GM12878 (cell line): ENCODE results near the gene ATXN7L1. TPM values are rescaled to one million over a fixed set of nuclear protein-coding genes. Genes with fewer than 3 reads are reported as not detected.

Experiments
- ATAC-seq: fragments of 200-7000 bp; cut with Tn5 transposase; 3 replicates; pipeline ENCODE4 v1.9.1; 2020; ENCODE audit warnings: mild to moderate bottlenecking, moderate library complexity
- BruUV-seq: library from RNA; stranded (reverse); fragments of 400-500 nt; replicated peaks from 2 replicates; lab custom pipeline; 2021; lab: Mats Ljungman, UMichigan
- CTCF ChIA-PET: fragments of 300-600 bp; sonication (Branson Sonifier 250); formaldehyde crosslinking; extraction: SDS; loops from one replicate; lab custom pipeline; 2021; ENCODE audit warnings: inconsistent platforms; lab: Yijun Ruan, JAX
- POLR2A ChIA-PET: fragments of 350-600 bp; formaldehyde crosslinking; extraction: SDS; loops from one replicate; lab custom pipeline; 2021; ENCODE audit warnings: inconsistent platforms; lab: Charles Lee
- RAD21 ChIA-PET: fragments of 300-600 bp; sonication (Branson Sonifier 250); formaldehyde crosslinking; loops from one replicate; lab custom pipeline; 2023; ENCODE audit warnings: antibody characterized with exemption; ENCODE audit not compliant: unreplicated experiment; lab: Charles Lee
- SMC1A ChIA-PET: fragments of 300-600 bp; sonication (Branson Sonifier 250); formaldehyde crosslinking; loops from one replicate; lab custom pipeline; 2023; ENCODE audit not compliant: unreplicated experiment, uncharacterized antibody; lab: Charles Lee
- DNase-seq: peaks from one replicate; pipeline ENCODE4 v3.0.0-alpha.2; 2011; ENCODE audit warnings: low read depth, low spot score
- FAIRE-seq: peaks from 3 replicates; lab custom pipeline; 2011; peaks lifted over from hg19 to GRCh38; lab: Jason Lieb, UNC
- H2AFZ ChIP-seq: 2 replicates; pipeline ENCODE4 v1.6.0; 2011; ENCODE audit warnings: low read depth, low read length, control low read depth; ENCODE audit not compliant: control insufficient read depth
- H3K27ac ChIP-seq: 2 replicates; pipeline ENCODE4 v1.5.1; 2011; ENCODE audit warnings: control low read depth; ENCODE audit not compliant: control insufficient read depth, insufficient read depth
- H3K27me3 ChIP-seq, 2 experiments: replicated peaks in 1 of 2; 2 replicates each; pipeline versions ENCODE4 v1.6.0 to v1.6.1; 2011; ENCODE audit warnings: low read length in 1 of 2; ENCODE audit not compliant: control insufficient read depth in 2 of 2, insufficient read depth in 2 of 2
- H3K36me3 ChIP-seq, 2 experiments: 2 replicates each; pipeline ENCODE4 v1.5.1; 2011; ENCODE audit warnings: low read length in 1 of 2; ENCODE audit not compliant: control insufficient read depth in 2 of 2, insufficient read depth in 2 of 2
- H3K4me1 ChIP-seq: 2 replicates; pipeline ENCODE4 v1.6.1; 2011; ENCODE audit warnings: mild to moderate bottlenecking, low read length, moderate library complexity, mixed read lengths; ENCODE audit not compliant: control insufficient read depth, insufficient read depth
- H3K4me2 ChIP-seq: 2 replicates; pipeline ENCODE4 v1.6.0; 2011; ENCODE audit warnings: control low read depth; ENCODE audit not compliant: control insufficient read depth, insufficient read depth
- H3K4me3 ChIP-seq: fragments of 200-600 bp; sonication (generic); 2 replicates; pipeline ENCODE4 v1.5.1; 2016
- H3K79me2 ChIP-seq: 2 replicates; pipeline ENCODE4 v1.6.0; 2011; ENCODE audit warnings: low read length; ENCODE audit not compliant: control insufficient read depth, insufficient read depth
- H3K9ac ChIP-seq: 2 replicates; pipeline ENCODE4 v1.8.0; 2011; ENCODE audit warnings: low read length, control low read depth, mixed read lengths; ENCODE audit not compliant: control insufficient read depth, insufficient read depth
- H3K9me3 ChIP-seq: replicated peaks from 3 replicates; pipeline ENCODE4 v1.5.1; 2011; ENCODE audit warnings: mild to moderate bottlenecking, low read length; ENCODE audit not compliant: control insufficient read depth, insufficient read depth
- H4K20me1 ChIP-seq: 2 replicates; pipeline ENCODE4 v1.6.0; 2011; ENCODE audit not compliant: control insufficient read depth, insufficient read depth
- BCL11A ChIP-seq: IDR thresholded peaks from 2 replicates; pipeline ENCODE4 v1.6.1; 2011; ENCODE audit warnings: low read depth, low read length
- BMI1 ChIP-seq: fragments of 450-650 bp; IDR thresholded peaks from 2 replicates; pipeline ENCODE4 v1.6.1; 2016; ENCODE audit warnings: mild to moderate bottlenecking, moderate library complexity, borderline replicate concordance
- CHD1 ChIP-seq: IDR thresholded peaks from 2 replicates; pipeline ENCODE4 v1.6.1; 2012; ENCODE audit warnings: low read depth, low read length, improper control_type of control experiment
- POLR2AphosphoS5 ChIP-seq: IDR thresholded peaks from 2 replicates; pipeline ENCODE4 v1.6.1; 2011; ENCODE audit warnings: mild to moderate bottlenecking, low read length, inconsistent platforms
- SIX5 ChIP-seq: IDR thresholded peaks from 2 replicates; pipeline ENCODE4 v1.6.1; 2011; ENCODE audit warnings: mild to moderate bottlenecking, low read depth, low read length, moderate library complexity; ENCODE audit not compliant: severe bottlenecking
- SRF ChIP-seq, 2 experiments: IDR thresholded peaks; 2 replicates each; pipeline ENCODE4 v1.6.1; 2011; ENCODE audit warnings: low read depth in 2 of 2, low read length in 2 of 2, mild to moderate bottlenecking in 1 of 2, moderate library complexity in 1 of 2
- STAT1 ChIP-seq: fragments of 450-650 bp; conservative IDR thresholded peaks from 2 replicates; pipeline ENCODE4 v1.6.1; 2014; ENCODE audit warnings: antibody characterized with exemption, mild to moderate bottlenecking
- SUPT20H ChIP-seq: IDR thresholded peaks from 2 replicates; pipeline ENCODE4 v1.6.1; 2011; ENCODE audit warnings: low read depth, mild to moderate bottlenecking, low read length, moderate library complexity, borderline replicate concordance; ENCODE audit not compliant: control insufficient read depth
- WRNIP1 ChIP-seq: IDR thresholded peaks from 2 replicates; pipeline ENCODE4 v1.6.1; 2011; ENCODE audit warnings: low read depth, low read length, improper control_type of control experiment, borderline replicate concordance
- ZNF384 ChIP-seq: IDR thresholded peaks from 2 replicates; pipeline ENCODE4 v1.6.1; 2012; ENCODE audit warnings: low read depth, mild to moderate bottlenecking, low read length, improper control_type of control experiment, borderline replicate concordance
- WGBS: methylation state at CpG from one replicate; pipeline ENCODE4 v1.1.6; 2016; ENCODE audit warnings: low lambda C conversion rate; ENCODE audit not compliant: insufficient replicate concordance, insufficient coverage; ENCODE audit errors: missing lambda C conversion rate; 5-methylcytosine and 5-hydroxymethylcytosine counted together
- in situ Hi-C: fragments of 300-500 bp; cut with MboI; formaldehyde crosslinking; loops from 9 replicates; pipeline ENCODE4 v1.14.3; 2018; ENCODE audit warnings: mixed read lengths
- intact Hi-C: fragments of 100-400 bp; cut with micrococcal nuclease; formaldehyde crosslinking; loops from one replicate; pipeline ENCODE4 v1.14.2; 2022; ENCODE audit not compliant: unreplicated experiment
- polyA plus RNA-seq, 11 experiments: library from polyadenylated mRNA; depleted of rRNA in 4 of 11; unstranded in 6 of 11; stranded (reverse) in 5 of 11; fragments of >200 nt; fragmentation: Nextera tagmentation in 4 of 11; fragmentation: Illumina TruSeq in 1 of 11; extraction: Ambion mirVana in 4 of 11; extraction: Trizol in 1 of 11; gene quantifications; 1 replicate in 1 of 11; 2 replicates in 10 of 11; pipeline versions ENCODE4 v1.2.1 to v1.2.3, GENCODE V29; 2011 to 2016; ENCODE audit warnings: inconsistent platforms in 2 of 11, missing spikeins in 2 of 11, low read depth in 1 of 11
- total RNA-seq, 4 experiments: library from RNA; depleted of rRNA in 3 of 4; stranded (reverse); fragments of >200 nt in 3 of 4; fragmentation: Illumina TruSeq in 1 of 4; extraction: Trizol in 1 of 4; gene quantifications; 2 replicates each; pipeline versions ENCODE4 v1.2.1 to v1.2.3, GENCODE V29; 2013 to 2021
- TF ChIP-seq, protein P1 (sequence below): fragments of 450-650 bp; IDR thresholded peaks from 2 replicates; pipeline ENCODE4 v1.6.1; 2017; ENCODE audit warnings: mild to moderate bottlenecking, low read depth, inconsistent platforms; ENCODE audit not compliant: poor library complexity, severe bottlenecking

Gene ATXN7L1
- total and polyA plus RNA-seq, 10 of the 15 experiments (the other 5 are each of a cell fraction or from before 2014, with no cell fraction given), result 0.40 to 2.9 (median 1.2) TPM

DNA sequence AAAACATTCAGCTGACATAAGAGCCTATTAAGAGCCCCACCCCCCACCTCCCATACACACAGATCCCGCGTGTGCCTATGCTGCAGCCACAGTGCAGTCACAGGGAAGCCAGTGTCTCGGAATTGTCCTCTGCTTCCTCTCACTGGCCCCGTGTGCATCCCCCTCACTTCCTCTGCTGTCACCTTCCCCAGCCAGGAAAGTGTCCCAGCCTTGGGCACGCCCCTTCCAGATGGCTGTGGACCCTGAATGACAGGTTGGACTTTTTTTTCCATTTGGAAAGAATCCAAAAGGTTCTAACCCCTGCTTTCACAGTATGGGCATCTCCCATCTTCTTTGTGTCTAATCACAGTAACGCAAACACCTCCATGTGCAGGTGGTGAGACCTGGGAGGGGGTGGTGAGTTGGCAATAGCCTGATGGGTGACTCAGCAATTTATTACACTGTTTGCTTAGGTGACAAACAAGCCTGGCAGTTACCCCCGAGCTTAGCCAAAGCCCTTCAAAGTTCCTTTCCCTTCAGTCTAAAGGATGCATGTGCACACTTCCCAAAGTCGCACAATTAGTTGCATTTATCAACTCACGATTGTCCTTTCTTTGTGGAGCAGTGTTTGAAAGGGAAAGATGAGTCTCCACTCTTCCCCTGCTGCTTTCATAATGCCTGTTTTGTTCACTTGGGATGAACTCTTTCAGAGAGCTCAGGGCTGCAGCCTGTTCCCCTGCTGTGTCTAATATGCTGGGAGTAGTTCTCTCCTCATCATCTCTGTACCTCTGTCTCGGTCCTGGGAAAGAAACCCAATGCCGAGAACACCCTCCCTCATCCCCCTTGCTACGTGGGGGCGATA lies 227.6 kb downstream of the ATXN7L1 start:
- H3K9ac ChIP-seq, result no peak overlapping the region

More for the DNA sequence above, 227.6 kb downstream of the ATXN7L1 start:
- TF ChIP-seq WRNIP1 (no peak), SRF (IDR thresholded peaks at IDR 0.05; ENCODE audit: low read depth in 2 of 2, low read length in 2 of 2) (no peak), CHD1 (no peak), STAT1 (no peak), SUPT20H (no peak), BCL11A (no peak), ZNF384 (no peak), POLR2AphosphoS5 (no peak), SIX5 (no peak), BMI1 (no peak)
- TF ChIP-seq, protein P1, sequence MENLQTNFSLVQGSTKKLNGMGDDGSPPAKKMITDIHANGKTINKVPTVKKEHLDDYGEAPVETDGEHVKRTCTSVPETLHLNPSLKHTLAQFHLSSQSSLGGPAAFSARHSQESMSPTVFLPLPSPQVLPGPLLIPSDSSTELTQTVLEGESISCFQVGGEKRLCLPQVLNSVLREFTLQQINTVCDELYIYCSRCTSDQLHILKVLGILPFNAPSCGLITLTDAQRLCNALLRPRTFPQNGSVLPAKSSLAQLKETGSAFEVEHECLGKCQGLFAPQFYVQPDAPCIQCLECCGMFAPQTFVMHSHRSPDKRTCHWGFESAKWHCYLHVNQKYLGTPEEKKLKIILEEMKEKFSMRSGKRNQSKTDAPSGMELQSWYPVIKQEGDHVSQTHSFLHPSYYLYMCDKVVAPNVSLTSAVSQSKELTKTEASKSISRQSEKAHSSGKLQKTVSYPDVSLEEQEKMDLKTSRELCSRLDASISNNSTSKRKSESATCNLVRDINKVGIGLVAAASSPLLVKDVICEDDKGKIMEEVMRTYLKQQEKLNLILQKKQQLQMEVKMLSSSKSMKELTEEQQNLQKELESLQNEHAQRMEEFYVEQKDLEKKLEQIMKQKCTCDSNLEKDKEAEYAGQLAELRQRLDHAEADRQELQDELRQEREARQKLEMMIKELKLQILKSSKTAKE, result no peak
- in situ Hi-C loops (no loop called here), intact Hi-C loops (no loop called here)
- ChIA-PET SMC1A (interaction anchor here (2.0 kb wide), 1 partner anchor 51 kb away, joined by 4 read pairs; no protein-coding TSS in a partner anchor), CTCF (interaction anchor here (0.7 to 3.1 kb wide), 5 partner anchors 8 to 396 kb away, joined by 3 to 21 read pairs (median 4); no protein-coding TSS in a partner anchor), RAD21 (no interaction called here), POLR2A (no interaction called here)
- BruUV-seq, result no TSS peak
- Histone ChIP-seq H3K27ac (no peak overlapping the region), H3K27me3 (no peaks in the 10 kb centered on the region; a peak in 2 of 4 replicates), H3K4me2 (no peak overlapping the region), H2AFZ (no peak overlapping the region), H4K20me1 (no peaks in the 10 kb centered on the region), H3K9me3 (no peaks in the 10 kb centered on the region), H3K4me1 (no peaks in the 10 kb centered on the region), H3K79me2 (no peaks in the 10 kb centered on the region), H3K36me3 (no peaks in the 10 kb centered on the region), H3K4me3 (no peak overlapping the region)
- WGBS, result 69% methylated on average over 13 of the region's 13 CpGs
- no peak for DNase-seq
- FAIRE-seq, result no peak
- no peak for ATAC-seq
